Body of pancreas (tissue), 4 donors: ENCODE measurements around the gene MARCKS.

Experiments used
- CTCF ChIP-seq, 7 experiments: fragments of 450-650 bp in 4 of 7; fragments of 200-600 bp in 3 of 7; sonication (generic) in 3 of 7; IDR thresholded peaks; one replicate each; pipeline ENCODE4 v1.5.1; 2016 to 2019; ENCODE audit warnings: antibody characterized with exemption in 7 of 7
- POLR2A ChIP-seq, 3 donors: fragments of 450-650 bp; IDR thresholded peaks; one replicate each; pipeline ENCODE4 v1.6.1; 2016; ENCODE audit warnings: antibody characterized with exemption in 3 of 3, mild to moderate bottlenecking in 2 of 3

GRCh38 chr6:113893866-113894265 is 36.7 kb downstream of the MARCKS start:
- TF ChIP-seq CTCF (IDR thresholded peaks at IDR 0.05) (no peak), POLR2A (IDR thresholded peaks at IDR 0.05) (no peak)
